Measurements from ENCODE around the gene ASPSCR1. TPM values are rescaled to one million over a fixed set of nuclear protein-coding genes. Genes with fewer than 3 reads are reported as not detected.

ASPSCR1 gene
- total RNA-seq, 6 donors from 2014 or later, result 26.0 to 96.4 (median 56.1) TPM

- DNase-seq (peak in 1 of 2 donors; percentile 78), ATAC-seq (ENCODE audit: low FRiP score in 2 of 2) (no peak)
- H3K9me3 ChIP-seq, result no peaks in the 10 kb centered on the region
- peaks cover 28 to 43% (median 33%) of the 10 kb centered on the region in 4 donors for H3K4me1 ChIP-seq
- TF ChIP-seq EP300 (IDR thresholded peaks at IDR 0.05), result no peak
- no peak overlapping the region for H3K27ac ChIP-seq
- H3K36me3 ChIP-seq, result peaks cover 0 to 9% (median 0%) of the 10 kb centered on the region in 4 donors
- no peaks in the 10 kb centered on the region for H3K27me3 ChIP-seq
- H3K4me3 ChIP-seq, result no peak overlapping the region
- WGBS, 2 donors, result 95 to 96% methylated on average over 8 to 23 of the region's 25 CpGs
Observed at GRCh38 chr17:82025401-82026107, 48.1 kb downstream of the ASPSCR1 start.

GRCh38 chr17:82028246-82028645 is 50.8 kb downstream of the ASPSCR1 start:
- ATAC-seq (ENCODE audit: low FRiP score in 2 of 2) (no peak), DNase-seq (peak in 1 of 2 donors; percentile 64)
- WGBS, 2 donors, result 99 to 100% methylated on average over 8 to 12 of the region's 13 CpGs

GRCh38 chr17:82028966-82029365 is 51.5 kb downstream of the ASPSCR1 start:
- H3K4me1 ChIP-seq, result peaks cover 21 to 35% (median 26%) of the 10 kb centered on the region in 4 donors
- no peak overlapping the region for H3K27ac ChIP-seq
- H3K4me3 ChIP-seq, result no peak overlapping the region
- no peak for TF ChIP-seq POLR2A (IDR thresholded peaks at IDR 0.05)
- TF ChIP-seq POLR2AphosphoS5 (IDR thresholded peaks at IDR 0.05), result no peak
- no peak for TF ChIP-seq EP300 (IDR thresholded peaks at IDR 0.05)
- no peak for TF ChIP-seq CTCF (IDR thresholded peaks at IDR 0.05)
- no peaks in the 10 kb centered on the region for H3K9me3 ChIP-seq
- peak in 1 of 2 donors; percentile 75 for DNase-seq
- 97% methylated on average over 9 of the region's 9 CpGs; no CpG with 5 or more reads in 1 of the 2 donors for WGBS, 2 donors
- peaks cover 0 to 5% (median 1%) of the 10 kb centered on the region in 4 donors for H3K27me3 ChIP-seq
- ATAC-seq (ENCODE audit: low FRiP score in 2 of 2), result no peak
- peaks cover 0 to 9% (median 0%) of the 10 kb centered on the region in 4 donors for H3K36me3 ChIP-seq

More at GRCh38 chr17:82028246-82028645, 50.8 kb downstream of the ASPSCR1 start:
- Histone ChIP-seq H3K27me3 (peaks cover 0 to 5% (median 1%) of the 10 kb centered on the region in 4 donors), H3K27ac (no peak overlapping the region), H3K4me3 (no peak overlapping the region), H3K36me3 (peaks cover 0 to 9% (median 0%) of the 10 kb centered on the region in 4 donors), H3K4me1 (peaks cover 26 to 43% (median 32%) of the 10 kb centered on the region in 4 donors), H3K9me3 (no peaks in the 10 kb centered on the region)
- TF ChIP-seq CTCF (IDR thresholded peaks at IDR 0.05) (no peak), POLR2A (IDR thresholded peaks at IDR 0.05) (no peak), EP300 (IDR thresholded peaks at IDR 0.05) (no peak), POLR2AphosphoS5 (IDR thresholded peaks at IDR 0.05) (no peak)

GRCh38 chr17:82029391-82029790 is 52.0 kb downstream of the ASPSCR1 start:
- DNase-seq, result peak in 1 of 2 donors; percentile 73

More at GRCh38 chr17:82029391-82029790, 52.0 kb downstream of the ASPSCR1 start:
- no peak for ATAC-seq (ENCODE audit: low FRiP score in 2 of 2)
- peaks cover 0 to 5% (median 1%) of the 10 kb centered on the region in 4 donors for H3K27me3 ChIP-seq
- H3K27ac ChIP-seq, result no peak overlapping the region
- peaks cover 0 to 9% (median 0%) of the 10 kb centered on the region in 4 donors for H3K36me3 ChIP-seq
- no peak for TF ChIP-seq POLR2AphosphoS5 (IDR thresholded peaks at IDR 0.05)
- TF ChIP-seq POLR2A (IDR thresholded peaks at IDR 0.05), result no peak
- TF ChIP-seq EP300 (IDR thresholded peaks at IDR 0.05), result no peak
- TF ChIP-seq CTCF (IDR thresholded peaks at IDR 0.05), result no peak
- WGBS, 2 donors, result 93 to 95% methylated on average over 16 of the region's 16 CpGs
- H3K9me3 ChIP-seq, result no peaks in the 10 kb centered on the region
- peaks cover 18 to 31% (median 23%) of the 10 kb centered on the region in 4 donors for H3K4me1 ChIP-seq
- H3K4me3 ChIP-seq, result no peak overlapping the region

Data from upper lobe of left lung (tissue), 6 donors.